Naive thymus-derived CD8-positive, alpha-beta T cell (primary cell): ENCODE results near the gene KCNIP4. TPM values are rescaled to one million over a fixed set of nuclear protein-coding genes. Genes with fewer than 3 reads are reported as not detected.

Source experiments
- ATAC-seq, 2 donors: fragments of 150-1000 bp; cut with Tn5 transposase in 1 of 2; sonication (Bioruptor Pico), chemical (Tn5 transposase) in 1 of 2; 1 replicate in 1 of 2; 2 replicates in 1 of 2; pipeline ENCODE4 v1.10.0; 2021; ENCODE audit warnings: mild to moderate bottlenecking in 2 of 2, moderate library complexity in 2 of 2
- POLR2A ChIA-PET: fragments of 350-600 bp; sonication (Branson Sonifier 250); formaldehyde crosslinking; loops from one replicate; lab custom pipeline; 2021; ENCODE audit warnings: antibody characterized with exemption; lab: Charles Lee
- DNase-seq, 10 donors: peaks; one replicate each; pipeline versions ENCODE4 v3.0.0 to v3.0.0-alpha.2; 2020 to 2022
- H3K27ac Mint-ChIP-seq, 10 donors: one replicate each; pipeline ENCODE4 v1.8.0; 2020 to 2022; ENCODE audit warnings: mild to moderate bottlenecking in 10 of 10, mixed read lengths in 10 of 10, moderate library complexity in 4 of 10, inconsistent platforms in 1 of 10
- H3K27me3 Mint-ChIP-seq, 5 donors: one replicate each; pipeline ENCODE4 v1.8.0; 2021 to 2022; ENCODE audit warnings: mixed read lengths in 5 of 5
- H3K36me3 Mint-ChIP-seq, 3 donors: one replicate each; pipeline ENCODE4 v1.8.0; 2020 to 2022; ENCODE audit warnings: mixed read lengths in 3 of 3, mild to moderate bottlenecking in 2 of 3, inconsistent platforms in 1 of 3
- H3K4me1 Mint-ChIP-seq, 4 donors: one replicate each; pipeline ENCODE4 v1.8.0; 2021 to 2022; ENCODE audit warnings: mixed read lengths in 4 of 4
- H3K4me3 Mint-ChIP-seq, 10 donors: one replicate each; pipeline ENCODE4 v1.8.0; 2020 to 2022; ENCODE audit warnings: mild to moderate bottlenecking in 10 of 10, mixed read lengths in 10 of 10, moderate library complexity in 6 of 10, inconsistent platforms in 1 of 10
- H3K9me3 Mint-ChIP-seq, 9 donors: one replicate each; pipeline ENCODE4 v1.8.0; 2020 to 2022; ENCODE audit warnings: mixed read lengths in 9 of 9, mild to moderate bottlenecking in 3 of 9, inconsistent platforms in 1 of 9, moderate library complexity in 1 of 9
- polyA plus RNA-seq, 3 donors: library from polyadenylated mRNA; unstranded; fragments of 300-500 nt; fragmentation: Illumina TruSeq; gene quantifications; one replicate each; pipeline ENCODE4 v1.2.3, GENCODE V29; 2021
- total RNA-seq, 8 experiments: library from RNA in 2 of 8; stranded (reverse) in 2 of 8; gene quantifications; one replicate each; pipeline ENCODE4 v1.2.3 and lab custom pipeline; 2021 to 2026

Gene KCNIP4
- total and polyA plus RNA-seq, 5 experiments from 2014 or later = 0.19 to 0.36 TPM; not detected in 3

DNA sequence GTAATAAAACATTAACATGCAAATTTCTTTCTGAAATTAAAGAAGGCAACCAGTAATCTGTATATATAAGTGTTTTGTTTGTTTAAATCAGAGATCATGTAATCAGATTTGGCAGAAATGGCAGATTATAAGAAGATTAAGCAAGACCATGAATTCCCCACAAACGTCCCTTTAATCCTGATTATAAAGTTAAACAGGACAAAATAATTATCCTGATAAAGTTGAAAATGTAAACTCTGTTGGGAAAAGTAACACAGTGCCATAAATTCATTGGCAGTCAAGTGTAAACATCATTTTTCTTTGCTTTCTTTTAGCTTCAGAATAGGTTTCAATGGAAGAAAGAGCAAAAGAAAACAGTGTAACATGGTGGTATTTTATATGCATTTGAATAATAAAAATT, 256.3 kb downstream of the KCNIP4 start:
- Mint-ChIP-seq H3K9me3 (peaks cover 0 to 7% (median 0%) of the 10 kb centered on the region in 9 donors), H3K36me3 (no peaks in the 10 kb centered on the region), H3K27ac (no peak overlapping the region), H3K4me1 (no peaks in the 10 kb centered on the region), H3K27me3 (peaks cover 0 to 4% (median 0%) of the 10 kb centered on the region in 5 donors), H3K4me3 (no peak overlapping the region)
- DNase-seq (no peak), ATAC-seq (no peak)
- POLR2A ChIA-PET = no interaction called here

DNA sequence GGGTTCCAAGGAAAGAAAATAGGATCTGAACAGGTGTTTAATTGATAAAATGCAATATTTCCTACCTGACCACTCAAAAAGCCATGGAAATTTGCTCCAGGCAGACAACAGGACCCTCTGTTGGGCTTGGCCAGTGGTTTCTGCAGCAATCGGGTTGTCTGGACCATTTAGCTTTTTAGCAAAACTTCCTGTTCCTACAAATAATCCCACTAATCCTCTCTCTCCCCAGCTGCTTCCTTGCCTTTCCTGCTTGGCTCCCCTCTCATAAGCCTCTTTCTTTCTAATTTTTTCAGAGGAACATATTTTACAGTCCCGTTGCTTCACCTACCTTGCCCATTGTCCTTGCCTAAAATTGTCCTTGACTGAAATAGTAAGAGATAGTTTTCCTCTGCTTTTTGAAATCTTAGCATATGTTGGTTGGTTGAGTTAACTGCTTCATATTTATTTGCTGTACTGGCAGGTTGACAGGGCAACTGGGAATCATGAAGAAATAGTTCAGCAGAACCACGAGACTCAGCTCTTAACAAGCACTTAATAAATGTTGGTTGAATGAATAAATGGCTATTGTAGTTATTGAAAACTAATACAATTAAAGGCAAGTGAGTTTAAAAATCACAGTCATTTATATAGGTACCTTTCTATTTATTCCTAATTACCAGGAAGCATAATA, 259.8 kb downstream of the KCNIP4 start:
- Mint-ChIP-seq H3K36me3 (peaks cover 0 to 4% (median 0%) of the 10 kb centered on the region in 3 donors), H3K9me3 (peaks cover 0 to 11% (median 2%) of the 10 kb centered on the region in 9 donors), H3K4me1 (no peaks in the 10 kb centered on the region), H3K27ac (no peak overlapping the region), H3K4me3 (no peak overlapping the region), H3K27me3 (peaks cover 0 to 4% (median 0%) of the 10 kb centered on the region in 5 donors)
- DNase-seq (no peak), ATAC-seq (no peak)
- POLR2A ChIA-PET = no interaction called here

DNA sequence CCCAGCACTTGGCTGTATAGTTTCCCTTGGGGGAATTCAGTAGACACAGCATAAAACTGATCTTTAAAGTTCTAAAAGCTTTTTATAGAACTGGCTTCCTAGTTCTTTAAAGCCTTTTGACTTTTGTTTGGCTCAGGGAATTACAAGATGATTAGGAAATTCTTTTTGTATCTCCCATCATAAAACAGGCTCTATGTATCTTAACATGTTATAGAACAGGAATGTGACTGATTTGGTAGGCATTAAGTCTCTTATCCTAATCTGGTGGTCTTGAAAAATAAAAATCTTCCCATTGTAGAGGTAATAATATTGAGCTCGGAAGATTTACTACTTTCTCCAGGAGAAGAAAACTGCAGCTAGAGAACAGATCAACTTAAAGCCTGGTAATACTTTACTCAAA, 262.7 kb downstream of the KCNIP4 start:
- POLR2A ChIA-PET = no interaction called here
- H3K27ac Mint-ChIP-seq = no peak overlapping the region
- ATAC-seq (no peak), DNase-seq (no peak)
- no peak overlapping the region for H3K4me3 Mint-ChIP-seq
- peaks cover 0 to 18% (median 2%) of the 10 kb centered on the region in 9 donors for H3K9me3 Mint-ChIP-seq
- no peaks in the 10 kb centered on the region for H3K27me3 Mint-ChIP-seq
- no peaks in the 10 kb centered on the region for H3K4me1 Mint-ChIP-seq
- H3K36me3 Mint-ChIP-seq = peaks cover 0 to 8% (median 0%) of the 10 kb centered on the region in 3 donors

DNA sequence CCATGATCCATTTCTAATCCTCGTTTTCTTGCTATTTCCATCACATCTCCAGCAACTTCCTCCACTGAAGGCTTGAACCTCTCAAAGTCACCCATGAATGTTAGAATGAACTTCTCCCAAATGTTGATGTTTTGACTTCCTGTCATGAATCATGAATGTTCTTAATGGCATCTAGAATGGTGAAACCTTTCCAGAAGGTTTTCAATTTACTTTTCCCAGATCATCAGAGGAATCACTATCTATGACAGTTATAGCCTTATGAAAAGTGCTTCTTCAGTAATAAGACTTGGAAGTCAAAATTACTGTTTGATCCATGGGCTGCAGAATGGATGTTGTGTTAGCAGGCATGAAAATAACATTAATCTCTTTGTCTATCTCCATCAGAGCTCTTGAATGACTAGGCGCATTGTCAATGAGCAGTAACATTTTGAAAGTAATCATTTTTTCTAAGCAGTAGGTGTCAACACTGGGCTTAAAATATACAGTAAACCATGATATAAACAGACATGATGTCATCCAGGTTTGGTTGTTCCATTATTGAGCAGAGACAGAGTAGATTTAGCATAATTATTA, 268.2 kb downstream of the KCNIP4 start:
- POLR2A ChIA-PET = no interaction called here
- Mint-ChIP-seq H3K4me1 (no peaks in the 10 kb centered on the region), H3K36me3 (peaks cover 0 to 4% (median 0%) of the 10 kb centered on the region in 3 donors), H3K9me3 (peaks cover 0 to 18% (median 3%) of the 10 kb centered on the region in 9 donors), H3K4me3 (no peak overlapping the region), H3K27ac (no peak overlapping the region), H3K27me3 (no peaks in the 10 kb centered on the region)
- DNase-seq (no peak), ATAC-seq (no peak)

DNA sequence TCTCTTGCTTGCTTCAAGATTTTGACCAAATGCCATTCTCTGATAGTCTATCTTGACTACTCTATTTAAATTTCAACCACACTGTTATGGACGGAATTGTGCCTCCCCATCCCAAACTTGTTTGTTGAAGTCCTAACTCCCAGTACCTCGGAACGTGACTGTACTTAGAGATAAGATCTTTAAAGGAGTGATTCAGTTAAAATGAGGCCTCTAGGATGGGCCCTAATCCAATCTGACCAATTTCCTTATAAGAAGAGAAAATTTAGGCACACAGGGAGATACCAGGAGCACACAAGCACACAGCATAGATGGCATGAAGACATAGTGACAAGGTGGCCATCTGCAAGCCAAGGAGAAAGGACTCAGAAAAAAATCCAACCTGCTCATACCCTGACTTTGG, 269.9 kb downstream of the KCNIP4 start:
- H3K4me3 Mint-ChIP-seq = peak overlapping the region in 1 of 10 donors; percentile 16
- no peak overlapping the region for H3K27ac Mint-ChIP-seq
- no peak for ATAC-seq
- DNase-seq = no peak
- peaks cover 0 to 4% (median 0%) of the 10 kb centered on the region in 3 donors for H3K36me3 Mint-ChIP-seq
- H3K27me3 Mint-ChIP-seq = no peaks in the 10 kb centered on the region
- H3K4me1 Mint-ChIP-seq = no peaks in the 10 kb centered on the region
- POLR2A ChIA-PET = no interaction called here
- peaks cover 0 to 18% (median 3%) of the 10 kb centered on the region in 9 donors for H3K9me3 Mint-ChIP-seq

DNA sequence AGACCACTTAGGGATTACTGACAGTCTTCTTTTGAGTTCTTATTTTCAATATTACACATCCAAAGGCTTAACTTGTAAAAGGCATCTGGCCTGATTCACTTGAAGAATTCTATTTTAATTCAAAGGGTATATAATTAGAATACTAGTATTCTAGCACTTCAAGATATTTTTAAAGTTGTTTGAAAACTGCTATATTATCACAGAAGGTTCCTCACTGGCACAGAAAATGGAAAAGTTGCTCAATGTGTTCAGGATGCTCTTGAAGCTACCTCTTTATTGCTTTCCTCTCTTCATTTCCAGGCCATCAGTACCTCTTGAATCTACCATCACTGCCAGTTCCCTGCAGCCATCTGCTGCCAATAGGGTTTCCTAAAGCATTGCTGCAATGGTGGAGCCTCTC, 271.4 kb downstream of the KCNIP4 start:
- POLR2A ChIA-PET = no interaction called here
- ATAC-seq = no peak
- peaks cover 0 to 18% (median 3%) of the 10 kb centered on the region in 9 donors for H3K9me3 Mint-ChIP-seq

DNA sequence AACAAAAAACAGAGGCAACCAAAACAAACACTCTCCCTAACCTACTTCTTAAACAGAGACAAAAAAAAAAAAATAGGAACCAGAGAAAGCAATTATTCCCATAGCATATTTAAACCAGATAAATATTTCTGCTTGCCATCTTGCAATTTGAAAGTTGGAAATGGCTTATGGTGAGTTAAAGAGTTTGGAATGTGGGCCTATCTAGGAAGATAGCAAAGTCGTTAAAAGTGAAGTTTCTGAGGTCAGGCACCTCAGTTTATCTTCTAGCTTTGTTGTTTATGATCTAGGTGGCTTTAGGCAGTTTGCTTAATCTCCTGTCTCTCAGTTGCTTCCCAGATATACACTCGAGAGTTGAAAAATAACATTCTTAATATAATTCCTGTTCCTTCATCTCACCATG, 284.2 kb downstream of the KCNIP4 start:
- Mint-ChIP-seq H3K4me3 (no peak overlapping the region), H3K36me3 (no peaks in the 10 kb centered on the region)
- POLR2A ChIA-PET = no interaction called here

More for the DNA sequence above, 271.4 kb downstream of the KCNIP4 start:
- no peak for DNase-seq
- H3K4me1 Mint-ChIP-seq = no peaks in the 10 kb centered on the region
- H3K27me3 Mint-ChIP-seq = no peaks in the 10 kb centered on the region
- no peaks in the 10 kb centered on the region for H3K36me3 Mint-ChIP-seq
- no peak overlapping the region for H3K27ac Mint-ChIP-seq
- H3K4me3 Mint-ChIP-seq = no peak overlapping the region

DNA sequence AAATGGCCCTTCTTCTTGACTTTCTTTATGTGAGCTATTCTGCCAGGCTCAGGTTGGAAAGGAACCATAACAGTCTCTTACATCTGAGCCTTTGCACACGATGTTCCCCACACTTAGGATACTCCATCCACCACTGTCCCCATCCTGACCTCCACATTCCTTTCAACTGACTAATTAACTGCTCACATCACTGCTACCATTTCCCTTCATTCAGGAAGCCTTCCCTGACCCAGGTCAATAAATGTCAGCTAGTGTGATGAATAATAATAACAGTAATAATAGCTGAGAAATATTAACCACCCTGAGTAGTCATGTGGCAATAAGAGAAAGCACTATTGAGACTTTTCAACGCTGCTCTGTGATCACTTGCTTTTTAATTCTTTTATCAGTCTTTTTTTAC, 291.7 kb downstream of the KCNIP4 start:
- no peaks in the 10 kb centered on the region for H3K36me3 Mint-ChIP-seq
- no peak overlapping the region for H3K4me3 Mint-ChIP-seq
- ATAC-seq (no peak), DNase-seq (no peak)
- POLR2A ChIA-PET = no interaction called here
- no peaks in the 10 kb centered on the region for H3K27me3 Mint-ChIP-seq
- peaks cover 0 to 5% (median 0%) of the 10 kb centered on the region in 9 donors for H3K9me3 Mint-ChIP-seq
- H3K27ac Mint-ChIP-seq = no peak overlapping the region
- no peaks in the 10 kb centered on the region for H3K4me1 Mint-ChIP-seq

More for the DNA sequence above, 284.2 kb downstream of the KCNIP4 start:
- DNase-seq (no peak), ATAC-seq (no peak)
- Mint-ChIP-seq H3K9me3 (peaks cover 0 to 16% (median 8%) of the 10 kb centered on the region in 9 donors), H3K27ac (no peak overlapping the region), H3K4me1 (no peaks in the 10 kb centered on the region), H3K27me3 (no peaks in the 10 kb centered on the region)

DNA sequence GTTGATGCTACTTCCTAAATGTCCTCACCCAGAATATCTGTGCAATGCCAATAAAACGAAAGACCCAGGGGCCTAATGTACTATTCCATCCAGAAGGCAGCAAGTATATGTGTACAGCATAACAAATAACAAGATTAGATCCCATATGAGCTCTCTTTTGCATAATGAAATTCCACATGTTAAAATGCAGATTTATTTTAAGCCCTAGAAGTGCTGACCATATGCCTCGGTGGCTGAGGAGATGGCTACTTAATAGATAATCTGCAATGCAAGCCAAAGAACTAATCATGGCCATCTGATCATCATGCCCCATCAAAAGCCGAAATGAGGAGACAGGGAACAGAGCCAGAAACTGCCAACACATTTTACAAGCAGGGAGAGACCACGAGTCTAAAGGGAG, 293.5 kb downstream of the KCNIP4 start:
- no peaks in the 10 kb centered on the region for H3K36me3 Mint-ChIP-seq
- no peak for DNase-seq
- no peaks in the 10 kb centered on the region for H3K4me1 Mint-ChIP-seq
- H3K27me3 Mint-ChIP-seq = no peaks in the 10 kb centered on the region
- peaks cover 0 to 4% (median 0%) of the 10 kb centered on the region in 9 donors for H3K9me3 Mint-ChIP-seq
- no peak overlapping the region for H3K4me3 Mint-ChIP-seq
- POLR2A ChIA-PET = no interaction called here
- ATAC-seq = no peak
- no peak overlapping the region for H3K27ac Mint-ChIP-seq

DNA sequence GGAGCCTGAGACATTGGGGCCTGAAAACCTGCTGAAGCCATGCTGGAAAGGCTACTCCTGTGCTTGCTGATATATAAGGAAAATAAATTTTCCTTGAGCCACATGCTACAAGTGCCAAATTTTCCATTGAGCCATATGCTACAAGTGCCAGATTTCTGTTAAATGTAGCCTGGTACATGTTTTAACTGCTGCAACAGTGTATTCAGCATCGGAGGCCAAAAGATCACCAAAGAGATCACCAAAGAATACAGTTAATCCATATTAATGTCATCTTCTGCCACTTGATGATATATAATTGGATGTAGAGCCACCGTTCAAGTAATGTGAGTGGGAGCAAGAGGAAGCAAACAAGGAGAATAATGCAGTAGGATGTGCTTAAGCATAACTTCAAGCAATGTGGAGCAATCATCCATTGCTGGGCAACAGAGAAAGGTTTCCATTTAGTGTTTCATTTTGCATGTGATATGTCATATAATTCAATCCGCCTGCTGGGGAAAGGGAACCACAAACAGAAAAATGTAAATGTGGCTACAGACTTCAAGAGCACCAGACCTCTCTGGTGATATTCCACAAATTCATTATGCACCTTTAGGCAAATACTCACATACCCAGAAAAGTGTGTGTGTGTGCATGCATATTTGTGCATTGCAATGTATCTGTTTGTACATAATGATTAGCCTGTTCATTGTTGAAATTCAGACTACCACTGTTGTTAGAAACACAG, 295.9 kb downstream of the KCNIP4 start:
- Mint-ChIP-seq H3K9me3 (peaks cover 0 to 4% (median 0%) of the 10 kb centered on the region in 9 donors), H3K27ac (no peak overlapping the region), H3K4me1 (no peaks in the 10 kb centered on the region), H3K36me3 (no peaks in the 10 kb centered on the region), H3K27me3 (no peaks in the 10 kb centered on the region), H3K4me3 (no peak overlapping the region)
- no peak for DNase-seq
- ATAC-seq = no peak
- POLR2A ChIA-PET = no interaction called here

DNA sequence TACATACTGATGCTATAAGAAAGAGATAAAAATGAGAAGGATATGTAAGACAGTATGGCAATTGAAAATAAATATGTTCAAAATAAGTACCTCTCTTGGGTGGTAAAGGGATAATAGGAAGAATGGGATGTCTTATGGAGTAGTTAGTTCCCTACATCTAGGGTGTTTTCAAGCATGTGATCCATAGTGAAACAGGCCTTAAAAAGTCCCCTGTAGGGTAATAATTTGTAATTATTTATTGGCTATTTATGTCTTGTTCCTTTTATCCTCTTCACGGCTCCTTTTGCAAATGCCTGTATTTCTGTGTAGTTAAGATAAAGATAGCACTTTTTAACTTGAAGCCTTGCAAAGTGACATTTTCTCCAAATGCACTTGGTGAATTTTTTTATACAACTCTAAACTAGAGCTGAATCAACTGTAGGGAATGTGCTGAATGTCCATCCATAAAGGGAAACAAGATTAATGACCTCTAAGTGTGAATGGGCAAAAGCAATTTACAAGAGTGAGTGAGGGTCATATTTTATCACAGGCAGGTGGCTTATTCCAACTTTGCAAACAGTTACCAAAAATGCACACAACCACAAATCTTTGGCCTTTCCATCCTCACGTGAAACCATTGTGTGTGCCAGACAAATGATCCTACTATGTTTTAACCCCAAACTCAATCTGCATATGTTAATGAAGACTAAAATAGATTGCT, 299.0 kb downstream of the KCNIP4 start:
- POLR2A ChIA-PET = no interaction called here
- no peak for DNase-seq
- no peaks in the 10 kb centered on the region for H3K36me3 Mint-ChIP-seq
- H3K27ac Mint-ChIP-seq = no peak overlapping the region
- H3K4me3 Mint-ChIP-seq = no peak overlapping the region
- peaks cover 0 to 4% (median 3%) of the 10 kb centered on the region in 9 donors for H3K9me3 Mint-ChIP-seq
- no peaks in the 10 kb centered on the region for H3K4me1 Mint-ChIP-seq
- no peak for ATAC-seq
- H3K27me3 Mint-ChIP-seq = no peaks in the 10 kb centered on the region

DNA sequence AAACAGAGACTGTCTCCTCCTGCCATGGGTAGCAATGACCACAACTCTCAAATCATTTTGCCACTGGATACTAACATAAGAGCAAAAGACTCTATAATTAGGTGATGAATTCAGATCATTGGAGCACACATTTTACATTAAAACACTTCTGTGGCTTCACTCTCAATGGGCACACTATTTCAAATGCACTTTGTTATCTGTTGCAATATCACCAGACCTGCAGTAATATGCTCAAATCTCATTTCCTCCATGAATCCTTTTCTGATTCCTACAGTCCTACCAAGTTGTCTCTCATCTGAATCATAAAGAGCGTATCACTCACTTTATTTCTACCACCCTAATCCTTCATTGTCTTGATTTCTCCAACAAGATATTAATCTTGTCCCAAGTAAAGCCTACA, 302.8 kb downstream of the KCNIP4 start:
- POLR2A ChIA-PET = no interaction called here
- no peaks in the 10 kb centered on the region for H3K36me3 Mint-ChIP-seq
- DNase-seq = no peak
- no peak overlapping the region for H3K4me3 Mint-ChIP-seq
- H3K27ac Mint-ChIP-seq = no peak overlapping the region
- ATAC-seq = no peak
- H3K9me3 Mint-ChIP-seq = peaks cover 0 to 9% (median 2%) of the 10 kb centered on the region in 9 donors
- no peaks in the 10 kb centered on the region for H3K27me3 Mint-ChIP-seq
- H3K4me1 Mint-ChIP-seq = no peaks in the 10 kb centered on the region

DNA sequence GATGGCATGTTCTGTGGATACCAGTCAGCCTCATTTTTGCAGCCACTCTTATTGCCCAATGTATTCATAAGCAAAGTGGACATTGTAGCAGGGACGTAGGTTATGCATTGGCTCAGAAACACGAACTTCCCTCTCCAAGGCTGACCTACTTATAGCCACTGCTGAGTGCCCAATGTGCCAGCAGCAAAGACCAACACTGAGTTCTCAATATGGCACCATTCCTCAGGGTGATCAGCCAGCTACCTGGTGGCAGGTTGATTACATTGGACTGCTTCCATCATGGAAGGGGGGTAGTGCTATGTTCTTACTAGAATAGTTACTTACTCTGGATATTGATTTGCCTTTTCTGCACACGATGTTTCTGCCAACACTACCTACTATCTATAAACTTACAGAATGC, 306.9 kb downstream of the KCNIP4 start:
- Mint-ChIP-seq H3K4me1 (no peaks in the 10 kb centered on the region), H3K9me3 (peaks cover 0 to 7% (median 2%) of the 10 kb centered on the region in 9 donors), H3K27me3 (no peaks in the 10 kb centered on the region), H3K4me3 (no peak overlapping the region), H3K36me3 (no peaks in the 10 kb centered on the region), H3K27ac (no peak overlapping the region)
- DNase-seq (no peak), ATAC-seq (no peak)
- POLR2A ChIA-PET = no interaction called here
